H4 (cell line): ENCODE measurements around the gene CMKLR1. TPM values are rescaled to one million over a fixed set of nuclear protein-coding genes. Genes with fewer than 3 reads are reported as not detected.

Experiments
- DNase-seq: peaks from one replicate; pipeline ENCODE4 v3.0.0-alpha.2; 2015; ENCODE audit warnings: low spot score
- total RNA-seq: library from RNA; depleted of rRNA; stranded (reverse); fragments of >200 nt; shearing (Covaris generic); gene quantifications from 2 replicates; pipeline ENCODE4 v1.2.3, GENCODE V29; 2014

CMKLR1 gene
- total RNA-seq, 1 experiment from 2014 or later: 1.6 TPM

- DNase-seq: no peak
These were observed 24.1 kb upstream of the CMKLR1 start for GRCh38 chr12:108363165-108363564.

DNA sequence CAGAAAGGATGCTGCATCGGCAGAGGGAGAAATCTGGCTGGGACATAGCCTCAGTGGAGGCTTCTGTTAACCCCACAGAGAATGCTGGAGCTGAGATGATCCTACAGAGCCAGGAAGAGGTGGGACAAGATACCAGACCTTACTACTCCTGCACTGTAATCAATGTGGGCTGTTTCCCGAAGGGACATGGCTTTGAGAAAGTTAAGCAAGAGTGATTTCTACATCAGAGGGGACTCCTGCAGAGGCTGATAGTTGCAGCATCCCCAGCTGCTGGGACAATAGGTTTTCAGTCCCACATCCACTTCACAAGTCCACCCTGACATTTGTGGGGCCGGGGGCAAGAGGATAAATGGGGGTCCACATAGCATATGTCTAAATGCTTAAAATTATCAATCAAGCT, 22.5 kb upstream of the CMKLR1 start:
- DNase-seq: no peak

- peak; percentile 22 for DNase-seq
These were observed 21.4 kb upstream of the CMKLR1 start for GRCh38 chr12:108360487-108360886.

GRCh38 chr12:108360057-108360456, 20.9 kb upstream of the CMKLR1 start:
- DNase-seq: no peak

- DNase-seq: no peak
These were observed 19.5 kb upstream of the CMKLR1 start for GRCh38 chr12:108358580-108358965.

GRCh38 chr12:108357834-108358579, 18.9 kb upstream of the CMKLR1 start:
- DNase-seq: no peak

GRCh38 chr12:108356835-108357806, 18.0 kb upstream of the CMKLR1 start:
- DNase-seq: no peak

DNA sequence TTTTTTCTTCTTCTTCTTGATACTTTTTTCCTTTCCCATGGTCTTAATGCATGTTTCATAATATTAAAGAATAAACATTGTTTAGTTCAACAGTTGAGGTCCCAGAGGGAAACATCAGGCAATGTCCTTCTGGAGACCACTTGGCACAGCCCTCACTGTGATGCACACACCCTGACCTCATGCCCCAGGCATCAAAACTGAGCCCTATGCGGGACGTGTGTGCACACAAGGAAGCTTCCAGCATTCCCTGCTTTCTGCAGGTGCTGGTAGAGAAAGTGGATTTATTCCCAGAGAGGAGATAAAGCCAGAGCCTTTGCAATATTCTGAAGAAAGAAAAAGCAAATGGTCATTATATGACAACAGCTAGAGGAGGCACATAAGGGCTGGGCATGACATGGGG, 16.0 kb upstream of the CMKLR1 start:
- no peak for DNase-seq

DNA sequence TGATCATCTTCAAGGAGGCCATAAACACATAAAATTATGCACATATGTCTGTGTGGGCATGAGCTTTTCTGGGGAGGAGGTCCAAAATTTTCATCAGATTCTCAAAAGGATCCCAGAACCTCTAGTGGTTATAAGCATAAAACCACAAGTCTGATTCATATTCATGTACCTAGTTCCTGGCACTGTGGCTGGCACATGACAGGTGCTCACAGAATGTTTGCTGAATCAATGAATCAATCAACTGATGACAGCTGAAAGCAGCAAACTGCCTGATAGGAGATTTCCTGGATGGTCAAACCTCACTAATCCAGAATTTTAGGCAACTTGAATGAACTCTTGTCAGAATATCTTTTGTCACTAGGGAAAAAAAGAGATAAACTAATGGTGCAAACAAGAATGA, 13.5 kb upstream of the CMKLR1 start:
- no peak for DNase-seq

DNA sequence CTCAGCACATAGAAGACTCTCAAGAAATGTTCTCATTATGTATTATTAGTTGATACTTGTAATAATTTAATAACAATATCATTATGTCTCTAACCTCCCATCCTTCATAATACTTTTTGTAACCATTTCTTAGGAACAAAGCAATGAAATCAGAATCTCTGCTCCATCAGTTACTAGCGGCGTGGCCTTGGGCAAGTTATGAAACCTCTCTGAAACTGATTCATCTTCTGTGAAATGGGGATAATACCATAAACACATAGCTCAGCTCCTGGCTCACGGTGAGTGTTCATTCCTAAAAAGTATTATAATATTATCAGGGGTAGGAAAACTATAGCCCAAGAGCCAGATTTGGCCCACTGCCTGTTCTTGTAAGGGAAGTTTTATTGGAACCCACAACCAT, 11.4 kb upstream of the CMKLR1 start:
- no peak for DNase-seq

DNA sequence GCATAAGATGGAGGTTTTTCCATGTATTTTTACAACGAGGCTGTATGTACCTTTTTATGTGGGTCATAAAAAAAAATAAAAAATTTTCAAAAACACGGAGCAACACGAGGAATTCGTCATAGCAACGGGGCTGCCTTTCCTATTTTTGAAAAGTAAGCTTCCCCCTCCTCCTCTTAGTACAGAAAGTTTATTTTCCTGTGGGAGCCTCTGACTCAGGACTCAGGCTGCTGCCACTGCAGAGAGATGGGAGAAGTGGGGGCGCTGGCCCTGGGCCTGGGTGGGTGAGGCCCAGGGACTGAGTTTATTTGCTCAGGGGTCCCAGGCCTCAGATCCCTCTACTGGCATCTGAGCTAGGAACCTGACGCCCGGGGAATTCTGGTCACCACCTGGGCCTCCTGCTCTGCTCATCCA, 10.2 kb upstream of the CMKLR1 start:
- no peak for DNase-seq

GRCh38 chr12:108348842-108349241, 9.7 kb upstream of the CMKLR1 start:
- DNase-seq: no peak

DNA sequence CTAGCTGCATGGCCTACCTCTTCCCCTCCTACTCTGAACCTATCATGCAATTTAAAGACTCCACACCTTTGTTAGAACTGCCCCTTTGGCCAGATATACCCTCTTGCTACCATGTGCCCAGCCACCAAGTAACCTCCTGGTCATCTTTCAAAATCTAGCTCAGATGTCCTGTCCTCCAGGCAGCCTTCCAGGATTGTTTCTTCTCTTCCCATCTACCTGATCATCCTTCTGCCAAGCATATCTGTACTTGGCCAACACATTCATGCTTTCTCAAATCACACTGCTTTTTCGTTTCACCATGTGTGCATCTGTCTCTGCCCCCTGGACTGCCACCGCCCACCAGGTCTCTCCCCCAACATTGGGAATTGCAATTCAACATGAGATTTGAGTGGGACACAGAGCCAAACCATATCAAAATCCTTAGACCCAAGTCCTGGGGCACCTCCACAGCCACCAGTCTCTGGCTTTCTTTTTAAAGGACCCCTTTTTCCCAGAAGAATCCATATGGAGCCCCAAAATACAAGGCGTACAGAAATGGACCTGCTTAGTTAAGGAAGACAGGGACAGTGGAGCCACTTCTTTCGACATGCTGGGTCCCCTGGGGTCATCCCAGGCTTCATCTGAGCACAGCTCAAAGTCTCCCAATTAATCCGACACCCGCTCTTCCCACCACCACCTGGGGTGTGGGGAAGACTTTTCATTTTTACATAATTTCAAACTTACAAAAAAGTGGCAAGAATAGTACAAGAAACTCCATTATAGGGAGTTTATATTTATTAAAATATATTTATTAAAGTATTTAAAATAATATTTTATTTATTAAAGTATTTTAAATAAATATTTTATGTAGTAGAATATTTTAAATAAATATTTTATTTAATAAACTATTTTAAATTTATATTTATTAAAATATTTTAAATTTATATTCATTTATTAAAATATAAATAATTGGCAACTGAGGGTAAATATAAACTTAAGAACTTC, 7.9 kb upstream of the CMKLR1 start:
- no peak for DNase-seq

- no peak for DNase-seq
These were observed 6.9 kb upstream of the CMKLR1 start for GRCh38 chr12:108345716-108346633.

GRCh38 chr12:108342985-108343384, 3.9 kb upstream of the CMKLR1 start:
- no peak for DNase-seq

DNA sequence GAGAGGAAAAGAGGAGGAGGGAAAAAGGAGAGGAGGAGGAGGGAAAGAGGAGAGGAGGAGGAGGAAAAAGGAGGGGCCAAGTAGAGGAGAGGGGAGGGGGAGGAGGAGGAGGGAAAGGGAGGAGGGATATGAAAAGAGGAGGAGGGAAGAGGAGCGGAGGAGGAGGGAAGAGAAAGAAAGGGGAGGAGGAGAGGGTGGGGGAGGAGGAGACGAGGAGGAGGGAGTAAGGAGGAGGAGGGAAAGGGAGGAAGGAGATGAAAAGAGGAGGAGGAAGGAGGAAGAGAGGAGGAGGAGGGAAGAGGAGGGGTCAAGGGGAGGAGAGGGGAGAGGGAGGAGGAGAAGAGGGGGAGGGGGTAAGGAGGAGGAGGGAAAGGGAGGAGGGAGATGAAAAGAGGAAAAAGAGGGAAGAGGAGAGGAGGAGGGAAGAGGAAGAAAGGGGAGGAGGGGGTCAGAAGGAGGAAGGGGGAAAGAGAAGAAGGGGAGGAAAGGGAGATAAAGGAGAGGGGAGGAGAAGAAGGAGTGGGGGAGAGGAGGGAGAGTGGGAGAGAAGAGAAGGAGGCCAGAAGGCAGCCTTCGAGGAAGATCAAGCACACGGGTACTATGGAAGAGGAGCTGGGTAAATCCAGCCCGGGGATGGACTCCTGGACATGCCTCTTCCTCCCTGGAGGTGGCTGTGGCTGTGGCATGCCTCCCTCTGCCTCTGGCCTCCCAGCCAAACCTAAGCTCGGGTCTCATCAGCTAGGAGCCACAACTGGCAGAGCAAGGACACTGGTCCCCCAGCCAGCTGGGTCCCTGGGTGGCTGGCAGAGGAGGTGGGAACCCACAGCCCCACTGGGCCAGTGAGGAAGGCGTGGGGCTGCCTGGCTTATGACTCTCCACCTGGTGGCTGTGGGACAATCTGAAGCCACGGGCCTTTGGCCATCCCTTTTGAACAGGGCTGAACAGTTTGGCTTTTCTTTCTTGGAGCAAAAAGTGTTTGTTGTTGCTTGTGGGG, 3.0 kb upstream of the CMKLR1 start:
- DNase-seq: no peak

DNA sequence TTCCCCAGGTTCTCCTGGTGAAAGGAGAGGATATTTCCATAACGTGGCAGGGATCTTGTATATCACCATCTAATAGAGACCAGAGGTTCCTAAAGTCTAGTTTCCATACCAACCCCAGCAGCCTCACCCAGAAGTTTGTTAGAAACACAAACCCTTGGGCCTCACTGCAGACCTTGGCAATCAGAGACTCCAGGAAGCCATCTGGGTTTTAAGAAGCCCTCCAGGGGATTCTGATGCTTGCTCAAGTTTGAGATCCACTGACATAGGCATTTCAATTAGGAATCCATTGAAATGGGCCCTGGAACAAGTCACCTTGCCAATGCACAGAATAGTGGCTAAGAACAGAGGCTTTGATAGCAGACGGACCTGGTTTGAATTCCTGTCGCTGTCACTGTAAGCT, 2.2 kb upstream of the CMKLR1 start:
- DNase-seq: no peak

DNA sequence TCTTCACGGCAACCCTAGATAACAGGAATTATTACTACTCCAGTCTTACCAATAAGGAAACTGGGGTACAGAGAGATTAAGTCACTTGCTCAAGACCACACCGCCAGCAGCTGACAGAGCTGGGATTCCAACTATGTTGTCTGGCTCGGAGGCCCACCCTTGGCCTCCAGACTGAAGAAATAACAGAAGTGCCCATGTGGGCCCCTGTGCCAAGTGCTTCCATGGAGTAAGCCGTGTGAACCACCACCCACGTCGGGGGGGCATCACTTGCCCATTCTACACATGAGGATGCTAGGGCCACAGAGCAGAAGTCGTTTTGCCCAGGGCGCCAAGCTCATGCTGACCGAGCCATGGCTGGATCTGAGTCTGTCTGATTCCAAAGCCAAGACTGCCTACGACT, 926 bp upstream of the CMKLR1 start:
- no peak for DNase-seq
